Measurements from ENCODE around the gene RUNX2.

Gene RUNX2

DNA sequence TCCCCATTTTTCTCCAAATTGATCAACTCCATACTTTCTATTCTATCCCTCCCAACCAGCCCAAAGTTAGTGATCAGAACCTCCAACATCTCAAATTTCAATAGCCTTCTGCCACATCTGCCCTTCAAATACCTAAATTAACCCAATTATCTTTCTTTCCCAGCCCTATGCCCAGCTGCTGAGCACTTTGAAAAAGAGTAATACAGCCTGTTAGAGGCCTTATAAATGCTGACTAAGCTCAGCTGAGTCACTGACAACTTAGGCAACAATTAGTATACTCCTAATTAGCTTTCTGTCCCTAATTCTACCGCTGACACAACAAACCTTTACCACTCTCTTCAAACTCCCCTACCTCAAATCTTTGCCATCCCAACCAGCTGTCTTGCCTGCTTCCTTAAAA lies 23.5 kb downstream of the RUNX2 start:
- no peak for DNase-seq

DNA sequence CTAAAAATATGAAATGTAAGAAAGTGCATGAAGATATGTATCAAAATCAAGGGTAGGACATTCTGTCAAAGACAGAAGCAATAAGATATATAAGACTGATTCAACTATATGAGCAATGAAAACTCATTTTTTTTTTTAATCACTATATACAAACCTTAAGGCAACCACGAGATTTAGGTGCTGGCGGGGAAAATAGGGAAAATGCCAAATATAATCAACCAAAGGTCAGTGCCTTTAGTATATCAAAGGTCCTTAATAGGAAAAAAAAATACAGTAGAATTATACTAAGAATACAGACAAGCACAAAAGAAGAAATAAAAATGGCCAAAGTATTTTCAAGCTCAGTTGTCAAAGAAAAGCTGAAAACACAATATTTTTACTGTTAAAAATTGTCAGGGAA lies 25.5 kb downstream of the RUNX2 start:
- no peak for DNase-seq

GRCh38 chr6:45364466-45364865 lies 36.3 kb downstream of the RUNX2 start:
- DNase-seq, result no peak

DNA sequence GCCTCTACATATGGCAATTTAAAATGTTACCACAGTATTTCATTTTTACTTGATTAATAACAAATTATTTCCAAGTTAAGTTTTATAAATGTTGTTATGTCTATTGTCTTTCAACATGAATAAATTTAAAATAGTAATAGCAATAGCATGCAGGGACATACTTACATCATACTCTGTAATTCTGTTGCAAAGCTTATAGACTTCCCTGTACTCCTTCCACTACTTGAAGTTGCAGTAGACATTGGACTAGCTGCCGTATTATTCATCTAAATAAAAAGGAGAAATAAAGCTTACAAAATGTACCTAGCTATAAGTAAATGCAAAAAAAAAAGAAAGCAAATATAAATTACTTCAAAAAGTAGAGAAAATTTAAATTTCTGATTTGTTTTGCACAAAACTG lies 36.9 kb downstream of the RUNX2 start:
- DNase-seq, result no peak

- no peak for DNase-seq
Measured at GRCh38 chr6:45366534-45366933, 38.4 kb downstream of the RUNX2 start.

DNA sequence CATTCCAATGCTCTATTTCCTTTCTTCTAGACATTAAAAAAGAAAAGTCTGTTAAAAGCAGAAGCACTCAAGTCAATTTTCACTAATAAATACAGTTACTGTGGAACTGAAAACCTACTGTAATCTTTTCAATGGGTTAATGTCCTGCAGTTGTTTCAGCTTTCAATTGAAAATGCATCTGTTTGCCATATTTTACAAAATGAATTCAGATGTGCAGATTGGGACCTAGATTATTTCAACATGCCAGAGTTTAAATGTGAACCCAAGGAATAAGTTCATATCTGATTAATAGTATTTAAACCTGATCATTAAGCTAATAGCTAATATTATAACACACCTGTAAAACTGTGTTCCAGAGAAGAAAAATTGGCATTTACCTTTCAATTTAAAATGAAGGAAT lies 39.9 kb downstream of the RUNX2 start:
- DNase-seq, result no peak

- no peak for DNase-seq
Measured at GRCh38 chr6:45369870-45370269, 41.7 kb downstream of the RUNX2 start.

DNA sequence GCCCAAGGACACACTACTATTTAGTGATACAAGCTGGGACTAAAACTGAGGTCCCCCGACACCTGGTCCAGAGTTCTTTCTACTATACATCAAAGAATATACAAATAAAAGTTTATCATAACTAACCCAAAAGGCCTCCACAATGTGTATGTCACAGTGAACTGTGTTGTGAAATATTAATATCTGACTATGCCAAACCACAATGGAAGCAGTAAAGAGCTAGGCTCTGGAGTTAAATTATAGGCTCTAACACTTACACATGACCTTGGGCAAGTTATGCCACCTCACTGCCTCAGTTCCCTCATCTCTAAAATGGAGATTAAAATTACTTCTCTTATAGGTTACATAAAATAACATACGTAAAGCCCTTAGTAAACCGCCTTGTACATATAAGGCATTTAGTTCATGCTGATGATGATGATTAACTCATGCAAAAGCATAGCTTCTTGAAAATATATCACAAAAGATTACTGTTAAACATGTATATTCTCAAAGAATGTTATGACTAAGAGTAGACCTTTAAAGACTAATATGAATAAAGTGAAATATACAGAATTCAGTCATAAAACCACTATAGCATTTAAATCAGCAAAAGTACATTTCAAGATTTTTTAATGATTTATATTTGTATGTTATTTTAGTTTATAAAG lies 43.9 kb downstream of the RUNX2 start:
- no peak for DNase-seq

DNA sequence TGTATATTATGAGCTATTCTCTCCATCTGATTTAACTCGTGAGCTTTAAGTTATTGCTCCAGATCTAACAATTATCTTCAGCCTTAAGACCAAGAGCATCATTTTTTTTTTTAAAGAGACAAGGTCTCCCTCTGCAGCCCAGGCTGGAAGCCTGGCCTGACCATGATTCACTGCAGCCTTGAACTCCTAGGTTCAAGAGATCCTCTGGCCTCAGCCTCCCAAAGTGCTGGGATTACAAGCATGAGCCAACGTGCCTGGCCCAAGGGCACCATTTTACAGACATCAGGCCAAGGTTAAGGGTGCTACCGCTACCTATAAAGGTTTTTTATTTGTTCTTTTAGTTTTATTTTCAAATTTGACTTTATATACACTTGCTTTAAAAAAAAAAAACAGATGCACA lies 47.3 kb downstream of the RUNX2 start:
- DNase-seq, result no peak

- no peak for DNase-seq
Measured at GRCh38 chr6:45376310-45377042, 48.3 kb downstream of the RUNX2 start.

GRCh38 chr6:45377043-45377553 lies 49.0 kb downstream of the RUNX2 start:
- no peak for DNase-seq

- peak; percentile 92 for DNase-seq
Measured at GRCh38 chr6:45377554-45378333, 49.6 kb downstream of the RUNX2 start, which contains the start of gene SUPT3H. SUPT3H (minus strand) TSS chr6:45377934.

GRCh38 chr6:45378334-45378926 lies 50.3 kb downstream of the RUNX2 start:
- DNase-seq, result no peak

DNA sequence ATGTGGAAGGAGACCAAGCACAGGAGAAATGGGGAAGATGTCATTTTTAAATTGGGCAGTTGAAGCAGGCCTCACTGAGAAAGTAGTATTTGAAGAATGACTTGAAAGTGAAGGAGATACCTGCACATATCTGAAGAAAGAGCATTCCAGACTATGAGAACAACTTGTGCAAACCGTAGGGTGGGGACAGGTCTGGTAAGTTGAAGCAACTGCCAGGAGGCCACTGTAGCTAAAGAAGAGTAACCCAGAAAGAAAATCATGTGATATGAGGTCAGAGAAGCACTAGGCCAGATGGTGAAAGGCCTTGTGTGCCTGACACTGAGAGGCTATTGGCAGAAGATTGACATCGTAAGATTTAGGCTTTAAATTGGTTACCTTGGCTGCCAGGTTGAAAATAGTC lies 54.3 kb downstream of the RUNX2 start:
- DNase-seq, result no peak

DNA sequence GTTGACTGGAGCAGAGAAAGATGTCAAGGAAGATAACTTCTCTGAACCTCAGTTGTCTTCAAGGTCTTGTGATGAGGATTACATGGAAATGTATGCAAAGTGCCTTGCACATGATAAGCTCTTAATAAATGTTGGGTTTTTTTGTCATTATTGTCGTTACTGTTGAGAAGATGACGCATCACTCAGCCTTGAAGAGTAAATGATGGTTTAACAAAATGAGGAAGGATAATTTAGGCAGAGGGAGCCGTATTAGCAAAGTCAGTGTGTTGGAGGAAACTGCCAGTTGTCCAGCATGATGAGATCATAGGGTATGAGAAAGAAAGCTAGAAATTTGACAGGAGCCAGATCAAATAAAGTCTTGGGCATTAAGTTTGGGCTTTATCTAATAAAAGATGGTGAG lies 58.4 kb downstream of the RUNX2 start:
- no peak for DNase-seq

DNA sequence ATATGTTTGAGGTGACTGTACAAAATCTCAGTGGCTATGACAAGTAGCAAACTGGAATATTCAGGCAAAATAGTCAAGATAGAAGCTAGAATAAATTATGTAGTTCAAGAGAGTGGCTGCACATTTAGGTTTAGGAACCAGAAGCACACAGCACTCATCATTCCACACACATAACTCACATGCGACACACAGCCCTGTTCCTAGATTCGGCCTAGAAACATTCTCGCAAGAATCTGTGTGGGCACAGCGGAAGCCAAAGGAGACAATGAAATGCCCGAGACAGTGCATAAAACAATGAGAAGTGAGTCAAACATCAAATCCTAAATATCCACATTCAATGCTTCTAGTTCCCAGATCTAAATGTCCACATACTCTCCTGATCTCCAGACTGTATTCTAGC lies 59.1 kb downstream of the RUNX2 start:
- DNase-seq, result no peak

GRCh38 chr6:45388328-45388727 lies 60.2 kb downstream of the RUNX2 start:
- no peak for DNase-seq

- DNase-seq, result no peak
Measured at GRCh38 chr6:45394586-45395095, 66.5 kb downstream of the RUNX2 start.

GRCh38 chr6:45398075-45398813 lies 70.1 kb downstream of the RUNX2 start:
- no peak for DNase-seq

DNA sequence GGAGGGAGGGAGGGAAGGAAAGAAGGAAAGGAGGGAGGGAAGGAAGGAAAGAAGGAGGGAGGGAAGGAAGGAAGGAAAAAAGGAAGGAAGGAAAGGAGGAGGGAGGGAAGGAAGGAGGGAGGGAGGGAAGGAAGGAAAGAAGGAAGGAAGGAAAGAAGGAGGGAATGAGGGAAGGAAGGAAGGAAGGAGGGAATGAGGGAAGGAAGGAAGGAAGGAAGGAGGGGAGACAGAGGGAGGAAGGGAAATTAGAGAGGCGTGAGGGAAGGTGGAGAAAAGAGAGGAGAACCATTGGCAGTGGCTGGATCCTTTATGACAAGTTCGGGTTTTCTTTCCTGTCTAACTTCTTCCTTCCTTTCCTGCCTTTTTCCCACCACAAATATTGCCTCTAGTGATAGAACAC lies 71.9 kb downstream of the RUNX2 start:
- no peak for DNase-seq

DNA sequence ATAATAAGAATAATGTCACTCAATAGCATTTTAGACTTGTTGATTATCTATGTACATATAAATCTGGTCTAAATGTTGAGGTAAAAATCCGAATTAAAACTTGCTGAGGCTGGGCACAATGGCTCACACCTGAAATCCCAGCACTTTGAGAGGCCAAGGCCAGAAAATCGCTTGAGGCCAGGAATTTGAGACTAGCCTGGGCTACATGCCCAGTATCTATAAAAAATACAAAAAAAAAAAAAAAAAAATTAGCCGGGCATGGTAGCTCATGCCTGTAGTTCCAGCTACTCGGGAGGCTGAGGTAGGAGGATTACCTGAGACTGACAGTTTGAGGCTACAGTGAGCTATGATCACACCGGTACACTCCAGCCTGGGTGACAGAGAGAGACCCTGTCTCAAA lies 83.8 kb downstream of the RUNX2 start:
- no peak for DNase-seq

- no peak for DNase-seq
Measured at GRCh38 chr6:45415315-45415714, 87.2 kb downstream of the RUNX2 start.

Measured in CD4-positive, alpha-beta T cell treated with Interleukin-12 subunit alpha and Interleukin-12 subunit beta, for 1 hour (primary cell).